Psoas muscle (tissue), 8 donors: ENCODE data around the gene CHCHD1. TPM values are rescaled to one million over a fixed set of nuclear protein-coding genes. Genes with fewer than 3 reads are reported as not detected.
A peak's percentile ranks its signal among the peaks of the same experiment; 100 is the strongest.

Experiments used
- ATAC-seq, 4 donors: fragments of 200-7000 bp; cut with Tn5 transposase; one replicate each; pipeline ENCODE4 v1.9.1; 2020; ENCODE audit warnings: moderate library complexity in 3 of 4, mild to moderate bottlenecking in 2 of 4
- DNase-seq, 2 donors: peaks; one replicate each; pipeline ENCODE4 v3.0.0-alpha.2; 2020
- H3K27ac ChIP-seq: fragments of 200-600 bp; one replicate; pipeline ENCODE4 v1.8.0; 2022
- H3K27me3 ChIP-seq, 3 donors: fragments of 200-600 bp in 1 of 3; one replicate each; pipeline versions ENCODE4 v1.6.1 to v1.8.0; 2013 to 2022; ENCODE audit warnings: low read length in 2 of 3, mild to moderate bottlenecking in 2 of 3, moderate library complexity in 1 of 3; ENCODE audit not compliant: insufficient read depth in 3 of 3
- H3K36me3 ChIP-seq, 2 donors: fragments of 200-600 bp in 1 of 2; one replicate each; pipeline versions ENCODE4 v1.6.1 to v1.8.0; 2013 to 2022; ENCODE audit warnings: low read depth in 1 of 2, mild to moderate bottlenecking in 1 of 2, moderate library complexity in 1 of 2; ENCODE audit not compliant: insufficient read depth in 1 of 2
- H3K4me1 ChIP-seq: fragments of 200-600 bp; one replicate; pipeline ENCODE4 v1.8.0; 2022
- H3K4me3 ChIP-seq: fragments of 200-600 bp; one replicate; pipeline ENCODE4 v1.8.0; 2022; ENCODE audit warnings: mild to moderate bottlenecking
- H3K9me3 ChIP-seq: fragments of 200-600 bp; one replicate; pipeline ENCODE4 v1.8.0; 2022
- WGBS, 3 donors: extraction: QIAGEN DNeasy Blood & Tissue Kit; methylation state at CpG; one replicate each; pipeline versions ENCODE4 v1.1.6 to v1.1.7; 2013; 5-methylcytosine and 5-hydroxymethylcytosine counted together
- intact Hi-C, 2 donors: fragments of 100-400 bp; cut with DNase I; formaldehyde crosslinking; loops; one replicate each; pipeline versions ENCODE4 v1.11.0 to v1.14.2; 2022
- polyA plus RNA-seq, 3 donors: library from polyadenylated mRNA; stranded (reverse); fragments of 200-250 nt; gene quantifications; one replicate each; pipeline ENCODE4 v1.2.3, GENCODE V29; 2013
- total RNA-seq, 4 donors: library from RNA; stranded (reverse); fragmentation: NEBNext Ultra II Directional in 2 of 4; extraction: Animal tissue kit (Norgen Biotek cat#: 25700) in 2 of 4; gene quantifications; one replicate each; pipeline versions ENCODE4 v1.2.1 to v1.2.4, GENCODE V29; 2021 to 2023
- TF ChIP-seq, protein P1 (sequence below): fragments of 200-600 bp; IDR thresholded peaks from one replicate; pipeline ENCODE4 v1.8.0; 2022; ENCODE audit warnings: antibody characterized with exemption
- donor health status: healthy with polysubstance abuse.
- donor health status: DM: no; HTN: no; CAD: no; lungs with moderate emphysema.
- donor health status: Bipolar disorder and iron deficiency.
- donor health status: healthy.
- donor health status: DM: yes; HTN: yes; CAD: no.
- donor health status: DM: no; HTN: no; CAD: no.
- donor health status: DM: no; HTN: no; CAD: no.
- donor health status: DM: yes; HTN: yes; CAD: no.

Gene CHCHD1
- total and polyA plus RNA-seq, 7 donors: 19.9 to 98.7 (median 30.9) TPM

- TF ChIP-seq, protein P1, sequence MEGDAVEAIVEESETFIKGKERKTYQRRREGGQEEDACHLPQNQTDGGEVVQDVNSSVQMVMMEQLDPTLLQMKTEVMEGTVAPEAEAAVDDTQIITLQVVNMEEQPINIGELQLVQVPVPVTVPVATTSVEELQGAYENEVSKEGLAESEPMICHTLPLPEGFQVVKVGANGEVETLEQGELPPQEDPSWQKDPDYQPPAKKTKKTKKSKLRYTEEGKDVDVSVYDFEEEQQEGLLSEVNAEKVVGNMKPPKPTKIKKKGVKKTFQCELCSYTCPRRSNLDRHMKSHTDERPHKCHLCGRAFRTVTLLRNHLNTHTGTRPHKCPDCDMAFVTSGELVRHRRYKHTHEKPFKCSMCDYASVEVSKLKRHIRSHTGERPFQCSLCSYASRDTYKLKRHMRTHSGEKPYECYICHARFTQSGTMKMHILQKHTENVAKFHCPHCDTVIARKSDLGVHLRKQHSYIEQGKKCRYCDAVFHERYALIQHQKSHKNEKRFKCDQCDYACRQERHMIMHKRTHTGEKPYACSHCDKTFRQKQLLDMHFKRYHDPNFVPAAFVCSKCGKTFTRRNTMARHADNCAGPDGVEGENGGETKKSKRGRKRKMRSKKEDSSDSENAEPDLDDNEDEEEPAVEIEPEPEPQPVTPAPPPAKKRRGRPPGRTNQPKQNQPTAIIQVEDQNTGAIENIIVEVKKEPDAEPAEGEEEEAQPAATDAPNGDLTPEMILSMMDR: no peak
- peaks cover 44% of the 10 kb centered on the region for H3K4me1 ChIP-seq
- 59 to 70% (median 62%) methylated on average over 5 of the region's 5 CpGs for WGBS, 3 donors
- peak overlapping the region; percentile 92 for H3K27ac ChIP-seq
- ATAC-seq: no peak
- H3K27me3 ChIP-seq: no peaks in the 10 kb centered on the region
- no peaks in the 10 kb centered on the region for H3K9me3 ChIP-seq
- H3K4me3 ChIP-seq: peak overlapping the region; percentile 85
- no peak for DNase-seq
- intact Hi-C loops: no loop called here
- peaks cover 8 to 52% of the 10 kb centered on the region in 2 donors for H3K36me3 ChIP-seq
These were observed 1.5 kb upstream of the CHCHD1 start for GRCh38 chr10:73780301-73780700.

- H3K4me3 ChIP-seq: peak overlapping the region; percentile 85
- peak overlapping the region; percentile 92 for H3K27ac ChIP-seq
- DNase-seq (no peak), ATAC-seq (no peak)
- TF ChIP-seq, protein P1: no peak
- intact Hi-C loops: no loop called here
- peaks cover 6 to 45% of the 10 kb centered on the region in 2 donors for H3K36me3 ChIP-seq
- no peaks in the 10 kb centered on the region for H3K27me3 ChIP-seq
- H3K9me3 ChIP-seq: no peaks in the 10 kb centered on the region
- WGBS, 3 donors: 13 to 14% (median 13%) methylated on average over 11 of the region's 11 CpGs
- peaks cover 40% of the 10 kb centered on the region for H3K4me1 ChIP-seq
These were observed 882 bp upstream of the CHCHD1 start for GRCh38 chr10:73780966-73781365.

DNA sequence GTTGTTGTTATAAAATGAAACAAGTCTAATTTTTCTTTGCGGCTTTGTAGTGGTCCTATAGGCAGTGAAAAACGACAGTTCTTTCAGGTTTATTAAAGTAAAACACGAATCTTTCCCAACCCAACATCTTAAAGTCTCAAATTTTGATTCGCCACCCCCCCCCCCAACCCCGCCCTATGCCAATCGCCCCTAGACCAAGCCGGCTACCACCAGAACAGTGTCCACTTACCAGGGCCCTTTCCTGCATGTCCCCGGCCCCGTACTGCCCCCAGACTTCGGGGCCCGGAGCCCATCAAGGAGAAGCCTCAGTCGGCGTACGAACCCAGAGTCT, 335 bp upstream of the CHCHD1 start:
- no peaks in the 10 kb centered on the region for H3K27me3 ChIP-seq
- H3K4me1 ChIP-seq: peaks cover 42% of the 10 kb centered on the region
- H3K4me3 ChIP-seq: peak overlapping the region; percentile 85
- H3K36me3 ChIP-seq: peaks cover 6 to 40% of the 10 kb centered on the region in 2 donors
- DNase-seq (no peak), ATAC-seq (peak in 1 of 4 donors; percentile 16)
- TF ChIP-seq, protein P1: no peak
- intact Hi-C loops: no loop called here
- H3K9me3 ChIP-seq: no peaks in the 10 kb centered on the region
- H3K27ac ChIP-seq: peak overlapping the region; percentile 92
- WGBS, 3 donors: 1% methylated on average over 14 of the region's 14 CpGs

- DNase-seq (no peak), ATAC-seq (no peak)
- Histone ChIP-seq H3K4me1 (peaks cover 54% of the 10 kb centered on the region), H3K27me3 (no peaks in the 10 kb centered on the region), H3K9me3 (no peaks in the 10 kb centered on the region), H3K36me3 (peaks cover 6 to 34% of the 10 kb centered on the region in 2 donors), H3K27ac (peak overlapping the region; percentile 92), H3K4me3 (peak overlapping the region; percentile 85)
- 43 to 52% (median 49%) methylated on average over 2 of the region's 2 CpGs for WGBS, 3 donors
- TF ChIP-seq, protein P1: no peak
- intact Hi-C loops: no loop called here
These were observed 869 bp downstream of the CHCHD1 start for GRCh38 chr10:73782749-73783085.

GRCh38 chr10:73785211-73785720, 3.4 kb downstream of the CHCHD1 start, which contains the start of gene ZSWIM8:
TSS of gene ZSWIM8 (plus strand) at chr10:73785606. CDS start at chr10:73785879, 273 bp downstream.
- TF ChIP-seq, protein P1: no peak

More at GRCh38 chr10:73785211-73785720, 3.4 kb downstream of the CHCHD1 start, which contains the start of gene ZSWIM8:
- Histone ChIP-seq H3K9me3 (no peaks in the 10 kb centered on the region), H3K27me3 (no peaks in the 10 kb centered on the region), H3K27ac (peak within 1 kb of the TSS; percentile 96), H3K4me1 (peaks cover 60% of the 10 kb centered on the region), H3K36me3 (peaks cover 9 to 27% of the 10 kb centered on the region in 2 donors), H3K4me3 (peak within 1 kb of the TSS; percentile 72)
- 0 to 1% (median 0%) methylated on average over 36 of the region's 36 CpGs for WGBS, 3 donors
- peak; percentile 89 to 94 for DNase-seq
- ATAC-seq: peak; percentile 88 to 91 (median 88)
- intact Hi-C loops: no loop called here
